Esophagus muscularis mucosa (tissue), 4 donors: Measurements from ENCODE around the gene COL4A6. TPM values are rescaled to one million over a fixed set of nuclear protein-coding genes. Genes with fewer than 3 reads are reported as not detected.

Experiments
- DNase-seq: peaks from one replicate; pipeline ENCODE4 v3.0.0-alpha.2; 2017; ENCODE audit errors: extremely low spot score
- H3K27ac ChIP-seq, 4 donors: fragments of 200-600 bp; sonication (generic); replicated peaks in 1 of 4; 1 replicate in 3 of 4; 2 replicates in 1 of 4; pipeline ENCODE4 v1.5.1; 2016 to 2019; ENCODE audit warnings: mild to moderate bottlenecking in 1 of 4
- H3K27me3 ChIP-seq, 4 donors: fragments of 200-600 bp; sonication (generic); one replicate each; pipeline versions ENCODE4 v1.5.1 to v1.6.0; 2016 to 2019
- H3K36me3 ChIP-seq, 4 donors: fragments of 200-600 bp; sonication (generic); one replicate each; pipeline ENCODE4 v1.5.1; 2016 to 2019
- H3K4me1 ChIP-seq, 4 donors: fragments of 200-600 bp; sonication (generic); one replicate each; pipeline ENCODE4 v1.5.1; 2016 to 2019
- H3K4me3 ChIP-seq, 4 donors: fragments of 200-600 bp; sonication (generic); 1 replicate in 2 of 4; 2 replicates in 2 of 4; pipeline ENCODE4 v1.5.1; 2016 to 2019; ENCODE audit warnings: mild to moderate bottlenecking in 4 of 4, moderate library complexity in 1 of 4
- H3K9me3 ChIP-seq, 4 donors: fragments of 200-600 bp; sonication (generic); 1 replicate in 3 of 4; 2 replicates in 1 of 4; pipeline ENCODE4 v1.5.1; 2016 to 2019
- CTCF ChIP-seq, 3 experiments: fragments of 200-600 bp in 2 of 3; fragments of 450-650 bp in 1 of 3; sonication (generic) in 2 of 3; IDR thresholded peaks; one replicate each; pipeline ENCODE4 v1.5.1; 2017 to 2019; ENCODE audit warnings: antibody characterized with exemption in 3 of 3, mild to moderate bottlenecking in 2 of 3, moderate library complexity in 1 of 3
- EP300 ChIP-seq: sonication (generic); formaldehyde crosslinking; IDR thresholded peaks from one replicate; pipeline ENCODE4 v1.6.1; 2017; ENCODE audit warnings: antibody characterized with exemption
- POLR2A ChIP-seq: fragments of 450-650 bp; IDR thresholded peaks from one replicate; pipeline ENCODE4 v1.6.1; 2017; ENCODE audit warnings: antibody characterized with exemption, moderate library complexity, mild to moderate bottlenecking, low read depth
- POLR2AphosphoS5 ChIP-seq, 2 donors: sonication (generic); formaldehyde crosslinking; IDR thresholded peaks; one replicate each; pipeline ENCODE4 v1.6.1; 2017; ENCODE audit warnings: antibody characterized with exemption in 2 of 2
- intact Hi-C: fragments of 100-400 bp; cut with DNase I; formaldehyde crosslinking; loops from one replicate; pipeline ENCODE4 v1.15.1; 2023
- total RNA-seq, 4 donors: library from RNA; depleted of rRNA; stranded (reverse); fragments of >200 nt; gene quantifications; one replicate each; pipeline versions ENCODE4 v1.1.0 to v1.2.1, GENCODE V29; 2016

Gene COL4A6
- total RNA-seq, 4 donors from 2014 or later: 126 to 192 (median 164) TPM

DNA sequence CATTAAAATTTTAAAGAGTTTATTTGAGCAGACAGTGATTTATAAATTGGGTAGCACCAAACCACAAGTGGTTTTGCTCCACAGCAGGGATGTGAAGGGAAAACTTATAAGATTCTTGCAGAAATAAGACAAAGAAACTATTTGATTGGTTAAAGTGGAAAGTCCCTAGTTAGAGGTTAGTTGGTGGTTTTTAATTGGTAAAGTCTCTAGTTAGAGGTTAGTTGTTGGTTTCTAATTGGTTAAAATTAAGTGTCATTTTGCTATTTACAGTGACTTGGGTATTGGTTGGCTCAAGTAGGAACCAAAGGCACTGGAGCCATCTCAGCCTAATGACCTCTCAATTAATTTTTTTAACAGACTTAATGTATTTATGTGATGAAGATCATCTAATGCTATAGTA, 323.7 kb downstream of the COL4A6 start:
- DNase-seq: no peak
- no peaks in the 10 kb centered on the region for H3K9me3 ChIP-seq
- no peak overlapping the region for H3K27ac ChIP-seq
- H3K4me1 ChIP-seq: peaks cover 0 to 17% (median 0%) of the 10 kb centered on the region in 4 donors
- H3K27me3 ChIP-seq: peaks cover 0 to 8% (median 0%) of the 10 kb centered on the region in 4 donors
- no peaks in the 10 kb centered on the region for H3K36me3 ChIP-seq
- no peak overlapping the region for H3K4me3 ChIP-seq
- TF ChIP-seq EP300 (no peak), POLR2A (no peak), CTCF (IDR thresholded peaks at IDR 0.05) (no peak), POLR2AphosphoS5 (IDR thresholded peaks at IDR 0.05) (no peak)
- intact Hi-C loops: no loop called here

Other genes starting within 250 kb of the COL4A6 start
- 100 to 1,000 TPM; 187 to 241 (median 204) TPM for gene COL4A5, start 1.4 kb upstream of the COL4A6 start, total RNA-seq